Stimulated activated CD8-positive, alpha-beta memory T cell treated with anti-CD3 and anti-CD28 coated beads, Interleukin-12 subunit alpha, Interleukin-12 subunit beta, amount 100 ng/mL, for 4 hours (primary cell): ENCODE measurements around the gene GFY.

Source experiments
- DNase-seq: peaks from one replicate; pipeline ENCODE4 v3.0.0-alpha.2; 2020; ENCODE audit warnings: low read depth

The GFY gene

GRCh38 chr19:49425178-49425577, at the start of gene GFY:
Gene GFY, plus strand, starts transcription at chr19:49425388. Its CDS starts 1,043 bp downstream, at chr19:49426431.
- DNase-seq, result no peak

GRCh38 chr19:49378512-49378911, 46.7 kb upstream of the GFY start:
- no peak for DNase-seq

- no peak for DNase-seq
Observed at GRCh38 chr19:49380391-49380790, 44.8 kb upstream of the GFY start.

- no peak for DNase-seq
Observed at GRCh38 chr19:49382639-49383038, 42.5 kb upstream of the GFY start.

DNA sequence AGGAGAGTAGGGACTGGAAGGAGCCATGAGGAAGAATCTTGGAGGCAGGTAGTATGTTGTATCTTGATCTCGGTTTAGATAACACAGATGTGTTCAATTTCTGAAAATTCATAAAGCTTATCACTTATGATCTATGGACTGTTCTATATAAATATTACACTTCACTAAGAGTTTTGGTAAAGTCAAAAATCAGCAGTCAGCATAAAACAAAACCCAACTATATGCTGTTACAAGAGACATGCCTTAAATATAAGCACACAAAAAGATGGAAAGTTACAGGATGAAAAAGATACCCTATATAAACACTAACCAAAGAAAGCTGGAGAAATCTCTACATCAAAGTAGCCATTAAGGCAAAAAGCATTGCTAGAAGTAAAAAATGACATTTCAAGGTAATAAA, 41.6 kb upstream of the GFY start:
- DNase-seq, result no peak

DNA sequence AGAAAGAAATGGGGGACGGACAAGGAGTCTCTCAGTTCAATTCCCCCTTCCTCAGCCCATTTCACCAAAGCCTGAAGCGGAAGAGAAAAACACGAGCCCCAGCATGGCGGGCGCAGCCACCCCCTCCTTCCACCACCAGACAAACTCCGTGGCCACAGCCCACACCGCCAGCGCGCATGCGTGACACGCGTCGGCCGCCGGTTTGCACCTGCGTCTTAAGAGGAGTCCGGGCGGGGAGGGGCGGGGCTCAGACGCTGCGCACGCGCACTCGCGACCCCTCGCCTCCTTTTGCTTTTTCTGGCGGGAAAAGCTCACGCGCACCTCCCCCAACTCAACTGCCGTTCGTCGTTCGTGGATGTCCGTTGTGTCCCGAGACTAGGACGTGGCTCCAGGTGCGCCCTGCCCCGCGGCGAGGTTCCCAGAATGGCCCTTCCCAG, 37.2 kb upstream of the GFY start, which contains the start of gene KASH5:
Gene KASH5, plus strand, starts transcription at position 314 of the 437 bp plus-strand sequence. CDS start 2,635 bp downstream, outside the sequence.
- peak; percentile 69 for DNase-seq

GRCh38 chr19:49389406-49389805, 35.8 kb upstream of the GFY start:
- DNase-seq, result no peak

DNA sequence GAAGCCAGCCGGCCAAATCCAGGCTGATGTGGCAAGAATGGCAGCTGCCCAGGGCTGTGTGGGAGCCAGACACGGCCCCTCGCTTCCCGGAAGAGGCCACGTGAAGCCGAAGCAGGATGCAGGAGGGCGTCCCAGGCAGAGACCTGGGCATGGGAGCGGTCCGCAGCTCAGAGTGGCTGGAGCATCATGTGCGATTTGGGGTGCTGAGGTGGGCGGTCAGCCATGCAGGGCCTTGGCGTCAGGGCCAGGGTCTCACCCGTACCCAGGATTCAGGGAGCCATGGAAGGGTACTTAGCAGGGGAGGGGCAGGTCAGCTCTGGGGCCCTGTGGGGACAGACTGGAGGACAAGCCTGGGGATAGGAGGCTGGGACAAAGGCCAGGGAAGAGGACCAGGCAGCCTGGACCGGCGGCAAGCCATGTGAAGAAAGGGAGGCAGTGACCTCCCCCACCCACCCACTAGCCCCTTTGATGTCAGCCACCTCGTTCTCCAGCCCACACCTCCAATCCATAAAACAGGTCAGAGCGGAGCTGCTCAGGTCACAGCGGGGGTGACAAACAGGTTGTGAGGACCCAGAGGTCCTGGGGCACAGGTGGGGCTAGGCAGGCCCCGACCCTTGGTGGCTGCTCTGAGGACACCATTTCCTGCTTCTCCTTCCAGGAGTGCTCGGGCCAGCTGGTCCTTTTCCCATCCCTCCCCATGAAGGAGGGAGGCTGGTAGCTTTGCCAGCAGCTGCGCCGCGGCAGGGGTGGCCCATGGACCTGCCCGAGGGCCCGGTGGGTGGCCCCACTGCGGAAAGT, 34.9 kb upstream of the GFY start:
- no peak for DNase-seq

- no peak for DNase-seq
Observed at GRCh38 chr19:49390929-49391359, 34.2 kb upstream of the GFY start.

- DNase-seq, result peak; percentile 50
Observed at GRCh38 chr19:49391581-49392399, 33.4 kb upstream of the GFY start.

GRCh38 chr19:49393881-49394280, 31.3 kb upstream of the GFY start:
- DNase-seq, result no peak

- no peak for DNase-seq
Observed at GRCh38 chr19:49395581-49396407, 29.4 kb upstream of the GFY start.

DNA sequence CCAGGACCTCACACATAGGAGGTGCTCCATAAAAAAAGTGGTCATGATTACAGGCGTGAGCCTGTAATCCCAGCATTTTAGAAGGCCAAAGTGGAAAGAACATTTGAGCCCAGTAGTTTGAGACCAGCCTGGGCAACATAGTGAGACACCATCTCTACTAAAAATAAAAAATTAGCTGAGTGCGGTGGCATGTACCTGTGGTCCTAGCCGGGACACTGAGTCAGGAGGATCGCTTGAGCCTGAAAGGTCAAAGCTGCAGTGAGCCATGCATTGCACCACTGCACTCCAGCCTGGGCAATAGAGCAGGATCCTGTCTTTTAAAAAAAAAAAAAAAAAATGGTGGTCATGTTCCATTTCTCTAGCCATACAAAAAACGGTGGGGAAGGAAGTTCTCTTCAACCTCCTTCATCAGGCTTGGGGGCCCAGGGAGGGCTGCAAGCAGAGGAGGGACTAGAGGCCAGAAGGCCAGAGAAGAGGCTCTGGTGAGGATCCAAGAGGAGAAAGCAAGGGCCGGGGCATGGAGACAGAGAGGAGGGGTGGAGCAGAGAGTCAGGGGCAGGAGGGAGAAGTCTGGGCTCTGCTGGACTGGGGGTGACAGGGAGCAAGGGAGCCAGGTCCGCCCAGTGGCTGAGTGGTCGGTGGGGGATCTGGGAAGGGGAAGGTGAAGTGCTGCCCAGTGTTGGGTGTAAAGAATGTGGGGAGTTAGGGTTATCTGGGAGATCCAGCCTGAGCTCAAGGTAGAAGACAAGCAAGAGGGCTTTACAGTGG, 28.3 kb upstream of the GFY start:
- DNase-seq, result no peak

GRCh38 chr19:49398001-49398615, 27.1 kb upstream of the GFY start:
- no peak for DNase-seq

- DNase-seq, result no peak
Observed at GRCh38 chr19:49398931-49399330, 26.3 kb upstream of the GFY start.

DNA sequence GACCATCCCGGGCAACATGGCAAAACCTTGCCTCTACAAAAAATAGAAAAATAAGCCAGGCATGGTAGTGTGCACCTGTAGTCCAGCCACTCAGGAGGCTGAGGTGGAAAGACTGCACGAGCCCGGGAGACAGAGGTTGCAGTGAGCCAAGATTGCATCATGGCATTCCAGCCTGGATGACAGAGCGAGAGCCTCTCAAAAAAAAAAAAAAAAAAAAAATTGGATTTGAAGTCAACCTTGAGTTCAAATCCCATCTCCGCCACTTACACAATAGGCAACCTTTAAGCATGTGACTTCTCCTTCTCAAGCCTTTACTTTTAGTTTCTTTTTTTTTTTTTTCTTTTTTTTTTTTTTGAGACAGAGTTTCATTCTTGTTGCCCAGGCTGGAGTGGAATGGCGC, 25.2 kb upstream of the GFY start:
- DNase-seq, result no peak

- no peak for DNase-seq
Observed at GRCh38 chr19:49403404-49404187, 21.6 kb upstream of the GFY start.

GRCh38 chr19:49407079-49407478, 18.1 kb upstream of the GFY start:
- no peak for DNase-seq

GRCh38 chr19:49407482-49408015, 17.6 kb upstream of the GFY start:
- DNase-seq, result no peak
